Esophagus squamous epithelium (tissue), 4 donors: ENCODE data around the gene CDH13.

Experiments
- CTCF ChIP-seq, 6 experiments: fragments of 450-650 bp in 4 of 6; fragments of 200-600 bp in 2 of 6; sonication (generic) in 2 of 6; IDR thresholded peaks; one replicate each; pipeline ENCODE4 v1.5.1; 2016 to 2019; ENCODE audit warnings: antibody characterized with exemption in 6 of 6, mild to moderate bottlenecking in 4 of 6, moderate library complexity in 4 of 6
- POLR2A ChIP-seq, 4 donors: fragments of 450-650 bp; IDR thresholded peaks; one replicate each; pipeline ENCODE4 v1.6.1; 2017; ENCODE audit warnings: antibody characterized with exemption in 4 of 4, mild to moderate bottlenecking in 4 of 4, moderate library complexity in 3 of 4

- TF ChIP-seq CTCF (IDR thresholded peaks at IDR 0.05) (no peak), POLR2A (IDR thresholded peaks at IDR 0.05) (no peak)
Observed at GRCh38 chr16:82846806-82847205, 220.0 kb downstream of the CDH13 start.
